SH-SY5Y (cell line): ENCODE measurements around the gene KCNIP4.

Source experiments
- GATA2 ChIP-seq: IDR thresholded peaks from 2 replicates; pipeline ENCODE4 v1.6.1; 2011; ENCODE audit warnings: mild to moderate bottlenecking, low read depth, low read length
- GATA3 ChIP-seq: IDR thresholded peaks from 2 replicates; pipeline ENCODE4 v1.6.1; 2011; ENCODE audit warnings: low read depth, mild to moderate bottlenecking, low read length, moderate library complexity

- TF ChIP-seq GATA2: no peak
- TF ChIP-seq GATA3: no peak
Observed at GRCh38 chr4:21045119-21045518, 903.5 kb downstream of the KCNIP4 start.
